Chondrocyte (in vitro differentiated cells): Measurements from ENCODE around the gene MAGI3. TPM values are rescaled to one million over a fixed set of nuclear protein-coding genes. Genes with fewer than 3 reads are reported as not detected.

Experiments used
- DNase-seq: peaks from one replicate; pipeline ENCODE4 v3.0.0; 2021; ENCODE audit warnings: mixed read lengths, low spot score
- H3K27ac Mint-ChIP-seq: one replicate; pipeline ENCODE4 v1.8.0; 2021; ENCODE audit warnings: mild to moderate bottlenecking, moderate library complexity, mixed read lengths; ENCODE audit not compliant: unreplicated experiment
- H3K27me3 Mint-ChIP-seq: 2 replicates; pipeline ENCODE4 v1.8.0; 2021; ENCODE audit warnings: low read depth, mixed read lengths
- H3K36me3 Mint-ChIP-seq: 2 replicates; pipeline ENCODE4 v1.8.0; 2021; ENCODE audit warnings: low read depth, mixed read lengths
- H3K4me1 Mint-ChIP-seq: 2 replicates; pipeline ENCODE4 v1.8.0; 2021; ENCODE audit warnings: low read depth, mild to moderate bottlenecking, mixed read lengths
- H3K4me3 Mint-ChIP-seq: one replicate; pipeline ENCODE4 v1.8.0; 2021; ENCODE audit warnings: mild to moderate bottlenecking, moderate library complexity, mixed read lengths; ENCODE audit not compliant: unreplicated experiment
- H3K9me3 Mint-ChIP-seq: 2 replicates; pipeline ENCODE4 v1.8.0; 2021; ENCODE audit warnings: low read depth, mixed read lengths
- total RNA-seq: library from RNA; stranded (reverse); gene quantifications from 3 replicates; pipeline ENCODE4 v1.2.1, GENCODE V29; 2021
- TF ChIP-seq, protein P1 (sequence below): fragments of 200-600 bp; sonication (generic); IDR thresholded peaks from 2 replicates; pipeline ENCODE4 v1.5.0; 2021; ENCODE audit warnings: antibody characterized with exemption, mild to moderate bottlenecking, moderate library complexity

Gene MAGI3
- total RNA-seq, 1 donor from 2014 or later = 8.8 TPM

GRCh38 chr1:113732802-113733201 lies 342.5 kb downstream of the MAGI3 start:
- no peak overlapping the region for H3K27ac Mint-ChIP-seq
- no peaks in the 10 kb centered on the region for H3K9me3 Mint-ChIP-seq
- no peak overlapping the region for H3K4me3 Mint-ChIP-seq
- H3K36me3 Mint-ChIP-seq = peaks cover 27% of the 10 kb centered on the region
- no peaks in the 10 kb centered on the region for H3K27me3 Mint-ChIP-seq
- no peaks in the 10 kb centered on the region for H3K4me1 Mint-ChIP-seq
- TF ChIP-seq, protein P1, sequence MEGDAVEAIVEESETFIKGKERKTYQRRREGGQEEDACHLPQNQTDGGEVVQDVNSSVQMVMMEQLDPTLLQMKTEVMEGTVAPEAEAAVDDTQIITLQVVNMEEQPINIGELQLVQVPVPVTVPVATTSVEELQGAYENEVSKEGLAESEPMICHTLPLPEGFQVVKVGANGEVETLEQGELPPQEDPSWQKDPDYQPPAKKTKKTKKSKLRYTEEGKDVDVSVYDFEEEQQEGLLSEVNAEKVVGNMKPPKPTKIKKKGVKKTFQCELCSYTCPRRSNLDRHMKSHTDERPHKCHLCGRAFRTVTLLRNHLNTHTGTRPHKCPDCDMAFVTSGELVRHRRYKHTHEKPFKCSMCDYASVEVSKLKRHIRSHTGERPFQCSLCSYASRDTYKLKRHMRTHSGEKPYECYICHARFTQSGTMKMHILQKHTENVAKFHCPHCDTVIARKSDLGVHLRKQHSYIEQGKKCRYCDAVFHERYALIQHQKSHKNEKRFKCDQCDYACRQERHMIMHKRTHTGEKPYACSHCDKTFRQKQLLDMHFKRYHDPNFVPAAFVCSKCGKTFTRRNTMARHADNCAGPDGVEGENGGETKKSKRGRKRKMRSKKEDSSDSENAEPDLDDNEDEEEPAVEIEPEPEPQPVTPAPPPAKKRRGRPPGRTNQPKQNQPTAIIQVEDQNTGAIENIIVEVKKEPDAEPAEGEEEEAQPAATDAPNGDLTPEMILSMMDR = no peak
- DNase-seq = no peak

- Mint-ChIP-seq H3K4me1 (no peaks in the 10 kb centered on the region), H3K9me3 (no peaks in the 10 kb centered on the region), H3K27ac (no peak overlapping the region), H3K27me3 (no peaks in the 10 kb centered on the region), H3K4me3 (no peak overlapping the region), H3K36me3 (peaks cover 20% of the 10 kb centered on the region)
- TF ChIP-seq, protein P1 = no peak
- DNase-seq = no peak
Measured at GRCh38 chr1:113734357-113735055, 344.2 kb downstream of the MAGI3 start.
